Neural progenitor cell (in vitro differentiated cells): Measurements from ENCODE around the gene ADGRF4. TPM values are rescaled to one million over a fixed set of nuclear protein-coding genes. Genes with fewer than 3 reads are reported as not detected.

Experiments used
- DNase-seq: peaks from one replicate; pipeline ENCODE4 v3.0.0-alpha.2; 2016; ENCODE audit warnings: low spot score
- H2AFZ ChIP-seq: fragments of 200-600 bp; sonication (generic); replicated peaks from 2 replicates; pipeline ENCODE4 v1.6.1; 2016; ENCODE audit warnings: antibody characterized with exemption
- H3F3A ChIP-seq: fragments of 200-600 bp; sonication (generic); 2 replicates; pipeline ENCODE4 v1.6.1; 2016; ENCODE audit warnings: antibody characterized with exemption, low read depth
- H3K27ac ChIP-seq: fragments of 200-600 bp; sonication (generic); 2 replicates; pipeline ENCODE4 v1.5.1; 2016; ENCODE audit warnings: mild to moderate bottlenecking
- H3K27me3 ChIP-seq: fragments of 200-600 bp; sonication (generic); 2 replicates; pipeline ENCODE4 v1.6.1; 2016; ENCODE audit warnings: mild to moderate bottlenecking, moderate library complexity
- H3K36me3 ChIP-seq: fragments of 200-600 bp; sonication (generic); 2 replicates; pipeline ENCODE4 v1.5.1; 2016
- H3K4me1 ChIP-seq: fragments of 200-600 bp; sonication (generic); 2 replicates; pipeline ENCODE4 v1.6.1; 2016; ENCODE audit warnings: mixed run types
- H3K4me2 ChIP-seq: fragments of 200-600 bp; sonication (generic); 2 replicates; pipeline ENCODE4 v1.6.1; 2016
- H3K4me3 ChIP-seq: fragments of 200-600 bp; sonication (generic); 2 replicates; pipeline ENCODE4 v1.5.1; 2016
- H3K79me2 ChIP-seq: fragments of 200-600 bp; sonication (generic); 2 replicates; pipeline ENCODE4 v1.6.1; 2016; ENCODE audit warnings: low read depth
- H3K9ac ChIP-seq: fragments of 200-600 bp; sonication (generic); 2 replicates; pipeline ENCODE4 v1.6.1; 2016
- H3K9me3 ChIP-seq: fragments of 200-600 bp; sonication (generic); 2 replicates; pipeline ENCODE4 v1.5.1; 2016; ENCODE audit warnings: low read depth
- H4K20me1 ChIP-seq: fragments of 200-600 bp; sonication (generic); 2 replicates; pipeline ENCODE4 v1.6.1; 2016; ENCODE audit warnings: low read depth
- H3K27ac Mint-ChIP-seq: 3 replicates; pipeline ENCODE4 v1.8.0; 2021; ENCODE audit warnings: mixed read lengths
- H3K27me3 Mint-ChIP-seq: 2 replicates; pipeline ENCODE4 v1.8.0; 2022; ENCODE audit warnings: low read depth, mild to moderate bottlenecking, inconsistent platforms, moderate library complexity, mixed read lengths; ENCODE audit not compliant: insufficient read depth
- H3K36me3 Mint-ChIP-seq: 3 replicates; pipeline ENCODE4 v1.8.0; 2021; ENCODE audit warnings: mixed read lengths
- H3K4me1 Mint-ChIP-seq: 3 replicates; pipeline ENCODE4 v1.8.0; 2021; ENCODE audit warnings: mixed read lengths
- H3K4me3 Mint-ChIP-seq: 3 replicates; pipeline ENCODE4 v1.8.0; 2021; ENCODE audit warnings: mild to moderate bottlenecking, moderate library complexity, mixed read lengths
- H3K9me3 Mint-ChIP-seq: 3 replicates; pipeline ENCODE4 v1.8.0; 2020; ENCODE audit warnings: mixed read lengths
- CTCF ChIP-seq: fragments of 200-600 bp; sonication (generic); IDR thresholded peaks from 2 replicates; pipeline ENCODE4 v1.5.1; 2017; ENCODE audit warnings: antibody characterized with exemption, mild to moderate bottlenecking
- EZH2 ChIP-seq: fragments of 200-600 bp; sonication (generic); IDR thresholded peaks from 2 replicates; pipeline ENCODE4 v1.6.1; 2017; ENCODE audit warnings: antibody characterized with exemption, mild to moderate bottlenecking, moderate library complexity
- EZH2phosphoT487 ChIP-seq: fragments of 200-600 bp; sonication (generic); IDR thresholded peaks from 2 replicates; pipeline ENCODE4 v1.6.1; 2017; ENCODE audit warnings: antibody characterized with exemption
- total RNA-seq: library from RNA; depleted of rRNA; stranded (reverse); fragments of >200 nt; gene quantifications from 2 replicates; pipeline ENCODE4 v1.2.3, GENCODE V29; 2015; ENCODE audit warnings: low replicate concordance

ADGRF4 gene
- total RNA-seq, 1 donor from 2014 or later: not detected

GRCh38 chr6:47722194-47722593 lies 23.8 kb downstream of the ADGRF4 start:
- Histone ChIP-seq H3F3A (no peaks in the 10 kb centered on the region), H3K4me1 (no peaks in the 10 kb centered on the region), H3K27ac (no peak overlapping the region), H3K9me3 (no peaks in the 10 kb centered on the region), H4K20me1 (no peaks in the 10 kb centered on the region), H3K79me2 (no peaks in the 10 kb centered on the region), H3K36me3 (no peaks in the 10 kb centered on the region), H3K4me3 (no peak overlapping the region), H3K9ac (no peak overlapping the region), H3K27me3 (no peaks in the 10 kb centered on the region), H2AFZ (no peak overlapping the region), H3K4me2 (no peak overlapping the region)
- Mint-ChIP-seq H3K36me3 (no peaks in the 10 kb centered on the region), H3K27ac (no peak overlapping the region), H3K27me3 (no peaks in the 10 kb centered on the region), H3K9me3 (no peaks in the 10 kb centered on the region), H3K4me3 (no peak overlapping the region), H3K4me1 (no peaks in the 10 kb centered on the region)
- TF ChIP-seq EZH2 (no peak), CTCF (no peak), EZH2phosphoT487 (no peak)
- no peak for DNase-seq

GRCh38 chr6:47724300-47724699 lies 25.9 kb downstream of the ADGRF4 start:
- no peaks in the 10 kb centered on the region for H3K4me1 Mint-ChIP-seq
- H3K27ac Mint-ChIP-seq: no peak overlapping the region

GRCh38 chr6:47727391-47727790 lies 29.0 kb downstream of the ADGRF4 start:
- H3K4me1 Mint-ChIP-seq: no peaks in the 10 kb centered on the region
- H3K27ac Mint-ChIP-seq: no peak overlapping the region
- no peak overlapping the region for H3K4me3 Mint-ChIP-seq

More at GRCh38 chr6:47724300-47724699, 25.9 kb downstream of the ADGRF4 start:
- Histone ChIP-seq H4K20me1 (no peaks in the 10 kb centered on the region), H3K4me3 (no peak overlapping the region), H3K27ac (no peak overlapping the region), H3K27me3 (no peaks in the 10 kb centered on the region), H2AFZ (no peak overlapping the region), H3K36me3 (no peaks in the 10 kb centered on the region), H3K9me3 (no peaks in the 10 kb centered on the region), H3F3A (no peaks in the 10 kb centered on the region), H3K4me1 (no peaks in the 10 kb centered on the region), H3K79me2 (no peaks in the 10 kb centered on the region), H3K4me2 (no peak overlapping the region), H3K9ac (no peak overlapping the region)
- Mint-ChIP-seq H3K36me3 (no peaks in the 10 kb centered on the region), H3K9me3 (no peaks in the 10 kb centered on the region), H3K4me3 (no peak overlapping the region), H3K27me3 (no peaks in the 10 kb centered on the region)
- TF ChIP-seq EZH2: no peak
- no peak for TF ChIP-seq CTCF
- no peak for TF ChIP-seq EZH2phosphoT487
- DNase-seq: no peak

More at GRCh38 chr6:47727391-47727790, 29.0 kb downstream of the ADGRF4 start:
- TF ChIP-seq EZH2: no peak
- TF ChIP-seq EZH2phosphoT487: no peak
- no peak for TF ChIP-seq CTCF
- Mint-ChIP-seq H3K9me3 (no peaks in the 10 kb centered on the region), H3K36me3 (no peaks in the 10 kb centered on the region), H3K27me3 (no peaks in the 10 kb centered on the region)
- Histone ChIP-seq H3K27me3 (no peaks in the 10 kb centered on the region), H3K9me3 (no peaks in the 10 kb centered on the region), H3F3A (no peaks in the 10 kb centered on the region), H3K4me2 (no peak overlapping the region), H3K4me1 (no peaks in the 10 kb centered on the region), H2AFZ (no peak overlapping the region), H3K9ac (no peak overlapping the region), H3K36me3 (no peaks in the 10 kb centered on the region), H3K27ac (no peak overlapping the region), H4K20me1 (no peaks in the 10 kb centered on the region), H3K4me3 (no peak overlapping the region), H3K79me2 (no peaks in the 10 kb centered on the region)
- DNase-seq: no peak
